Measurements from ENCODE around the gene LCN12.

Gene LCN12

DNA sequence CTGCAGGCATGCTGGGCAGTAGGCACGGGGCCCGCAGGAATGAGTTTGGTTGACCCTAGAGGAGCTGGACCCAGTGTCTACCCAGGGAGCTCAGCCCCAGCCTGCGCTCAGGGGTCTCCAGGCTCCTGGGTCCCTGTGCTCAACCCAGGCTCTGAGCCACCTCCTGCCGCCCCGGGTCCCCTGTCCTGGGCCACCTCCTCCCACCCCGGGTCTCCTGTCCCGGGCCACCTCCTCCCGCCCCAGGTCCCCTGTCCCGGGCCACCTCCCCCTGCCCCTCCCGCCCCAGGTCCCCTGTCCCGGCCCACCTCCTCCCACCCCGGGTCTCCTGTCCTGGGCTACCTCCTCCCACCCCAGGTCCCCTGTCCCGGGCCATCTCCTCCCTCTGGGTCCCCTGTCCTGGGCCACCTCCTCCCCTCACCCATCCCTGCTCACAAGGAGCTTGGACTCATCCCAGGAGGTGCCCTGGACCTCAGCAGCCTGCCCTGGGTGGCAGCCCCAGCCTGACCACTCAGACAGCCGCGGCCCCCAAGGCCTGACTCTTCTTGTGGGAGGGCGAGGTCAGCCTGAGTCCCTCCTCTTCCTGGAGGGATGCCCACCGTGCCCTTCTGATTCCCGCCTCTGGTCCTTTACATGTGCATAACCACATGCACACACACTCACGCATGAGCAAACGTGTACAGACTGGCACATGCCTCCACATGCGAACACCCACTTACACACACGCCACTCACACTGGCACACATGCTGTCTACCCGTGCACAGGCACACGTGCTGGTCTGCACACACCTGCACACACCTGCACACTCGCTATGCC, 2.4 kb downstream of the LCN12 start:
- H3K9me3 ChIP-seq (ENCODE audit: insufficient read depth, low read length): no peaks in the 10 kb centered on the region
- no peak overlapping the region for H3K4me3 ChIP-seq (ENCODE audit: low read length)
- no peak for TF ChIP-seq EZH2phosphoT487 (IDR thresholded peaks at IDR 0.05; ENCODE audit: low read depth)
- TF ChIP-seq CTCF (IDR thresholded peaks at IDR 0.05; ENCODE audit: low read depth, low read length): no peak
- H3K27me3 ChIP-seq (ENCODE audit: low read depth, low read length): no peaks in the 10 kb centered on the region; the same call in 1 of the 2 replicates
- H3K36me3 ChIP-seq (replicated peaks; ENCODE audit: low read depth, low read length): no peaks in the 10 kb centered on the region
- H3K4me1 ChIP-seq (ENCODE audit: low read length): peaks cover 5% of the 10 kb centered on the region; the same call in 1 of the 2 replicates
- H3K79me2 ChIP-seq (ENCODE audit: low read length): no peaks in the 10 kb centered on the region
- H3K27ac ChIP-seq (ENCODE audit: low read length): no peak overlapping the region
- no peaks in the 10 kb centered on the region for H4K20me1 ChIP-seq (ENCODE audit: insufficient read depth, low read length)
- H2AFZ ChIP-seq (ENCODE audit: low read depth, low read length): no peak overlapping the region
- no peak overlapping the region for H3K9ac ChIP-seq (ENCODE audit: low read length)
- H3K4me2 ChIP-seq (ENCODE audit: low read length): no peak overlapping the region

GRCh38 chr9:136955202-136955942, 3.3 kb downstream of the LCN12 start:
- Histone ChIP-seq H3K4me3 (ENCODE audit: low read length) (no peak overlapping the region), H3K9me3 (ENCODE audit: insufficient read depth, low read length) (no peaks in the 10 kb centered on the region), H3K36me3 (replicated peaks; ENCODE audit: low read depth, low read length) (no peaks in the 10 kb centered on the region), H3K4me1 (ENCODE audit: low read length) (peaks cover 4% of the 10 kb centered on the region; the same call in 1 of the 2 replicates), H3K27ac (ENCODE audit: low read length) (no peak overlapping the region), H3K9ac (ENCODE audit: low read length) (no peak overlapping the region), H4K20me1 (ENCODE audit: insufficient read depth, low read length) (no peaks in the 10 kb centered on the region), H3K27me3 (ENCODE audit: low read depth, low read length) (no peaks in the 10 kb centered on the region; the same call in 1 of the 2 replicates), H3K79me2 (ENCODE audit: low read length) (no peaks in the 10 kb centered on the region), H3K4me2 (ENCODE audit: low read length) (no peak overlapping the region), H2AFZ (ENCODE audit: low read depth, low read length) (no peak overlapping the region)
- no peak for TF ChIP-seq CTCF (IDR thresholded peaks at IDR 0.05; ENCODE audit: low read depth, low read length)
- no peak for TF ChIP-seq EZH2phosphoT487 (IDR thresholded peaks at IDR 0.05; ENCODE audit: low read depth)

GRCh38 chr9:136955943-136956335, 3.9 kb downstream of the LCN12 start:
- H3K4me1 ChIP-seq (ENCODE audit: low read length): no peaks in the 10 kb centered on the region

More at GRCh38 chr9:136955943-136956335, 3.9 kb downstream of the LCN12 start:
- H3K79me2 ChIP-seq (ENCODE audit: low read length): no peaks in the 10 kb centered on the region
- no peaks in the 10 kb centered on the region for H3K36me3 ChIP-seq (replicated peaks; ENCODE audit: low read depth, low read length)
- H3K27ac ChIP-seq (ENCODE audit: low read length): no peak overlapping the region
- H3K9ac ChIP-seq (ENCODE audit: low read length): no peak overlapping the region
- H3K4me2 ChIP-seq (ENCODE audit: low read length): no peak overlapping the region
- H2AFZ ChIP-seq (ENCODE audit: low read depth, low read length): no peak overlapping the region
- H4K20me1 ChIP-seq (ENCODE audit: insufficient read depth, low read length): no peaks in the 10 kb centered on the region
- H3K27me3 ChIP-seq (ENCODE audit: low read depth, low read length): no peaks in the 10 kb centered on the region; the same call in 1 of the 2 replicates
- no peaks in the 10 kb centered on the region for H3K9me3 ChIP-seq (ENCODE audit: insufficient read depth, low read length)
- H3K4me3 ChIP-seq (ENCODE audit: low read length): no peak overlapping the region
- TF ChIP-seq EZH2phosphoT487 (IDR thresholded peaks at IDR 0.05; ENCODE audit: low read depth): no peak
- TF ChIP-seq CTCF (IDR thresholded peaks at IDR 0.05; ENCODE audit: low read depth, low read length): no peak
